ENCODE results near the gene PTPRG.

GRCh38 chr3:61569856-61570580 is 8.6 kb downstream of the PTPRG start:
- TF ChIP-seq EZH2phosphoT487 (IDR thresholded peaks at IDR 0.05; ENCODE audit: low read depth) (no peak), CTCF (IDR thresholded peaks at IDR 0.05; ENCODE audit: low read depth, low read length) (no peak)

Measured in OCI-LY3 (cell line).